ENCODE results near the gene SEC61A2. TPM values are rescaled to one million over a fixed set of nuclear protein-coding genes. Genes with fewer than 3 reads are reported as not detected.
A peak's percentile ranks its signal among the peaks of the same experiment; 100 is the strongest.

SEC61A2 gene
- total and polyA plus RNA-seq, 7 donors: 5.9 to 16.0 (median 7.9) TPM

GRCh38 chr10:12195603-12196506 lies 66.4 kb downstream of the SEC61A2 start, which contains the start of the genes CDC123 and NUDT5:
TSS of gene CDC123 (plus strand) at chr10:12196188. CDS start at chr10:12196246, 58 bp downstream.
TSS of gene NUDT5 (minus strand) at chr10:12195891. CDS start at chr10:12186291, 9,600 bp downstream.
- TF ChIP-seq CTCF (IDR thresholded peaks at IDR 0.05): no peak
- peak; percentile 96 to 98 (median 98) for ATAC-seq
- peak; percentile 86 to 91 for DNase-seq
- H3K4me3 ChIP-seq: peak within 1 kb of the TSS; percentile 98
- intact Hi-C loops (cut with DNase I): loop anchor here in 1 of 2 donors (5.0 kb wide), 1 partner anchor 901 kb away; no protein-coding TSS in a partner anchor
- WGBS, 3 donors: 0% methylated on average over 62 of the region's 62 CpGs
- peak within 1 kb of the TSS; percentile 97 for H3K27ac ChIP-seq
- no peaks in the 10 kb centered on the region for H3K9me3 ChIP-seq
- peaks cover 20% of the 10 kb centered on the region for H3K4me1 ChIP-seq
- H3K27me3 ChIP-seq (ENCODE audit: insufficient read depth in 3 of 3, low read length in 2 of 3): no peaks in the 10 kb centered on the region
- H3K36me3 ChIP-seq (ENCODE audit: insufficient read depth in 1 of 2, low read depth in 1 of 2): peaks cover 0 to 21% of the 10 kb centered on the region in 2 donors

- Histone ChIP-seq H3K9me3 (no peaks in the 10 kb centered on the region), H3K4me1 (peaks cover 20% of the 10 kb centered on the region), H3K36me3 (ENCODE audit: insufficient read depth in 1 of 2, low read depth in 1 of 2) (peaks cover 3 to 28% of the 10 kb centered on the region in 2 donors), H3K27ac (peak overlapping the region; percentile 97), H3K27me3 (ENCODE audit: insufficient read depth in 3 of 3, low read length in 2 of 3) (no peaks in the 10 kb centered on the region), H3K4me3 (peak overlapping the region; percentile 98)
- ATAC-seq (no peak), DNase-seq (no peak)
- intact Hi-C loops (cut with DNase I): loop anchor here in 1 of 2 donors (5.0 kb wide), 1 partner anchor 901 kb away; no protein-coding TSS in a partner anchor
- 9 to 11% (median 10%) methylated on average over 15 of the region's 15 CpGs for WGBS, 3 donors
- TF ChIP-seq CTCF (IDR thresholded peaks at IDR 0.05): no peak
These were observed 67.2 kb downstream of the SEC61A2 start for GRCh38 chr10:12196531-12197211.

- H3K4me1 ChIP-seq: peaks cover 20% of the 10 kb centered on the region
- DNase-seq (no peak), ATAC-seq (no peak)
- peak overlapping the region; percentile 98 for H3K4me3 ChIP-seq
- peaks cover 3 to 42% of the 10 kb centered on the region in 2 donors for H3K36me3 ChIP-seq (ENCODE audit: insufficient read depth in 1 of 2, low read depth in 1 of 2)
- H3K27ac ChIP-seq: no peak overlapping the region
- H3K9me3 ChIP-seq: no peaks in the 10 kb centered on the region
- H3K27me3 ChIP-seq (ENCODE audit: insufficient read depth in 3 of 3, low read length in 2 of 3): no peaks in the 10 kb centered on the region
- TF ChIP-seq CTCF (IDR thresholded peaks at IDR 0.05): no peak
- 77 to 94% (median 83%) methylated on average over 2 of the region's 2 CpGs for WGBS, 3 donors
- intact Hi-C loops (cut with DNase I): loop anchor here in 1 of 2 donors (5.0 kb wide), 1 partner anchor 899 kb away; no protein-coding TSS in a partner anchor
These were observed 68.7 kb downstream of the SEC61A2 start for GRCh38 chr10:12198156-12198555.

GRCh38 chr10:12200850-12201249 lies 71.4 kb downstream of the SEC61A2 start:
- Histone ChIP-seq H3K9me3 (no peaks in the 10 kb centered on the region), H3K36me3 (ENCODE audit: insufficient read depth in 1 of 2, low read depth in 1 of 2) (peaks cover 3 to 59% of the 10 kb centered on the region in 2 donors), H3K27me3 (ENCODE audit: insufficient read depth in 3 of 3, low read length in 2 of 3) (no peaks in the 10 kb centered on the region), H3K27ac (no peak overlapping the region), H3K4me3 (no peak overlapping the region), H3K4me1 (peaks cover 15% of the 10 kb centered on the region)
- DNase-seq: no peak
- TF ChIP-seq CTCF (IDR thresholded peaks at IDR 0.05): no peak
- no peak for ATAC-seq
- 95 to 98% (median 96%) methylated on average over 5 of the region's 5 CpGs for WGBS, 3 donors
- intact Hi-C loops (cut with DNase I): no loop called here
